Measurements from ENCODE around the gene REEP3.

DNA sequence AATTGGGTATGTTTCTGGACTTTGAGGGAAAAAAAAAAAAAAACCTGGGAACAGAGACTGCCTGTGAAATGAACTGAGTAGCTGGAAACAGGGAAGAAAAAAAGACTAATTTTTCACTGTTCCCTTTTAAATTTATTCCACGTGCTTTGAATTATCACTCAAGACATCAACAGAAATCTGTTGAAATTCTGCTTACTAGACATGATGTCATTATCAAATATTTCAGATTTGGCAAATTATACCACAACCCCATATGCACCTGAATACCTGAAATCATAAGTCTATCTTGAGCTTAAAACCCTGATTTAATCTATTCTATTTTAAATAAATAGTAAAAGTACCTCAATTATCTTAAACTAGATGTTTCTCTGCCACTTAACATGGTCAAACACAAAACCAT, 5.0 kb upstream of the REEP3 start:
- no peak for TF ChIP-seq EP300 (IDR thresholded peaks at IDR 0.05)
- TF ChIP-seq, protein P1, sequence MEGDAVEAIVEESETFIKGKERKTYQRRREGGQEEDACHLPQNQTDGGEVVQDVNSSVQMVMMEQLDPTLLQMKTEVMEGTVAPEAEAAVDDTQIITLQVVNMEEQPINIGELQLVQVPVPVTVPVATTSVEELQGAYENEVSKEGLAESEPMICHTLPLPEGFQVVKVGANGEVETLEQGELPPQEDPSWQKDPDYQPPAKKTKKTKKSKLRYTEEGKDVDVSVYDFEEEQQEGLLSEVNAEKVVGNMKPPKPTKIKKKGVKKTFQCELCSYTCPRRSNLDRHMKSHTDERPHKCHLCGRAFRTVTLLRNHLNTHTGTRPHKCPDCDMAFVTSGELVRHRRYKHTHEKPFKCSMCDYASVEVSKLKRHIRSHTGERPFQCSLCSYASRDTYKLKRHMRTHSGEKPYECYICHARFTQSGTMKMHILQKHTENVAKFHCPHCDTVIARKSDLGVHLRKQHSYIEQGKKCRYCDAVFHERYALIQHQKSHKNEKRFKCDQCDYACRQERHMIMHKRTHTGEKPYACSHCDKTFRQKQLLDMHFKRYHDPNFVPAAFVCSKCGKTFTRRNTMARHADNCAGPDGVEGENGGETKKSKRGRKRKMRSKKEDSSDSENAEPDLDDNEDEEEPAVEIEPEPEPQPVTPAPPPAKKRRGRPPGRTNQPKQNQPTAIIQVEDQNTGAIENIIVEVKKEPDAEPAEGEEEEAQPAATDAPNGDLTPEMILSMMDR (IDR thresholded peaks at IDR 0.05): no peak
- no peak for TF ChIP-seq POLR2A (IDR thresholded peaks at IDR 0.05)
